ENCODE measurements around the gene PRPF18. TPM values are rescaled to one million over a fixed set of nuclear protein-coding genes. Genes with fewer than 3 reads are reported as not detected.

The PRPF18 gene
- total RNA-seq, 1 experiment from 2014 or later: 21.9 TPM

GRCh38 chr10:13661256-13661655 lies 74.5 kb downstream of the PRPF18 start:
- intact Hi-C loops (cut with micrococcal nuclease; ENCODE audit: unreplicated experiment): no loop called here
- Histone ChIP-seq H3K27me3 (replicated peaks; ENCODE audit: insufficient read depth, low read depth, low read length, poor library complexity) (no peaks in the 10 kb centered on the region), H3K4me3 (ENCODE audit: low read depth, low read length, poor library complexity, severe bottlenecking) (no peak overlapping the region), H3K4me1 (ENCODE audit: insufficient read depth, low read length, poor library complexity, severe bottlenecking) (peaks cover 4% of the 10 kb centered on the region), H3K9me3 (ENCODE audit: low read depth, low read length, poor library complexity, severe bottlenecking) (no peaks in the 10 kb centered on the region), H3K27ac (ENCODE audit: low read depth, low read length, poor library complexity, severe bottlenecking) (no peak overlapping the region), H3K36me3 (ENCODE audit: insufficient read depth, low read length, poor library complexity, severe bottlenecking) (peaks cover 13% of the 10 kb centered on the region)
- no TSS peak for BruUV-seq (replicated peaks)
- ChIA-PET CTCF (no interaction called here), POLR2A (ENCODE audit: low non-redundant PET) (no interaction called here)
- TF ChIP-seq, protein P1, sequence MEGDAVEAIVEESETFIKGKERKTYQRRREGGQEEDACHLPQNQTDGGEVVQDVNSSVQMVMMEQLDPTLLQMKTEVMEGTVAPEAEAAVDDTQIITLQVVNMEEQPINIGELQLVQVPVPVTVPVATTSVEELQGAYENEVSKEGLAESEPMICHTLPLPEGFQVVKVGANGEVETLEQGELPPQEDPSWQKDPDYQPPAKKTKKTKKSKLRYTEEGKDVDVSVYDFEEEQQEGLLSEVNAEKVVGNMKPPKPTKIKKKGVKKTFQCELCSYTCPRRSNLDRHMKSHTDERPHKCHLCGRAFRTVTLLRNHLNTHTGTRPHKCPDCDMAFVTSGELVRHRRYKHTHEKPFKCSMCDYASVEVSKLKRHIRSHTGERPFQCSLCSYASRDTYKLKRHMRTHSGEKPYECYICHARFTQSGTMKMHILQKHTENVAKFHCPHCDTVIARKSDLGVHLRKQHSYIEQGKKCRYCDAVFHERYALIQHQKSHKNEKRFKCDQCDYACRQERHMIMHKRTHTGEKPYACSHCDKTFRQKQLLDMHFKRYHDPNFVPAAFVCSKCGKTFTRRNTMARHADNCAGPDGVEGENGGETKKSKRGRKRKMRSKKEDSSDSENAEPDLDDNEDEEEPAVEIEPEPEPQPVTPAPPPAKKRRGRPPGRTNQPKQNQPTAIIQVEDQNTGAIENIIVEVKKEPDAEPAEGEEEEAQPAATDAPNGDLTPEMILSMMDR (conservative IDR thresholded peaks at IDR 0.05; ENCODE audit: low read depth, low read length): no peak
- TF ChIP-seq EZH2 (IDR thresholded peaks at IDR 0.05; ENCODE audit: borderline replicate concordance, low read depth, low read length, poor library complexity, severe bottlenecking): no peak
- DNase-seq (ENCODE audit: low spot score): no peak

- CTCF ChIA-PET: no interaction called here
- POLR2A ChIA-PET (ENCODE audit: low non-redundant PET): no interaction called here
- Histone ChIP-seq H3K27ac (ENCODE audit: low read depth, low read length, poor library complexity, severe bottlenecking) (no peak overlapping the region), H3K36me3 (ENCODE audit: insufficient read depth, low read length, poor library complexity, severe bottlenecking) (peaks cover 9% of the 10 kb centered on the region), H3K27me3 (replicated peaks; ENCODE audit: insufficient read depth, low read depth, low read length, poor library complexity) (no peaks in the 10 kb centered on the region), H3K9me3 (ENCODE audit: low read depth, low read length, poor library complexity, severe bottlenecking) (no peaks in the 10 kb centered on the region), H3K4me1 (ENCODE audit: insufficient read depth, low read length, poor library complexity, severe bottlenecking) (no peaks in the 10 kb centered on the region), H3K4me3 (ENCODE audit: low read depth, low read length, poor library complexity, severe bottlenecking) (no peak overlapping the region)
- no peak for DNase-seq (ENCODE audit: low spot score)
- intact Hi-C loops (cut with micrococcal nuclease; ENCODE audit: unreplicated experiment): no loop called here
- BruUV-seq (replicated peaks): no TSS peak
- no peak for TF ChIP-seq EZH2 (IDR thresholded peaks at IDR 0.05; ENCODE audit: borderline replicate concordance, low read depth, low read length, poor library complexity, severe bottlenecking)
- TF ChIP-seq, protein P1 (conservative IDR thresholded peaks at IDR 0.05; ENCODE audit: low read depth, low read length): no peak
Measured at GRCh38 chr10:13665516-13666262, 78.9 kb downstream of the PRPF18 start.

GRCh38 chr10:13668126-13668525 lies 81.4 kb downstream of the PRPF18 start:
- DNase-seq (ENCODE audit: low spot score): no peak
- intact Hi-C loops (cut with micrococcal nuclease; ENCODE audit: unreplicated experiment): no loop called here
- no peak for TF ChIP-seq EZH2 (IDR thresholded peaks at IDR 0.05; ENCODE audit: borderline replicate concordance, low read depth, low read length, poor library complexity, severe bottlenecking)
- TF ChIP-seq, protein P1 (conservative IDR thresholded peaks at IDR 0.05; ENCODE audit: low read depth, low read length): no peak
- ChIA-PET POLR2A (ENCODE audit: low non-redundant PET) (no interaction called here), CTCF (no interaction called here)
- Histone ChIP-seq H3K27ac (ENCODE audit: low read depth, low read length, poor library complexity, severe bottlenecking) (no peak overlapping the region), H3K36me3 (ENCODE audit: insufficient read depth, low read length, poor library complexity, severe bottlenecking) (peaks cover 7% of the 10 kb centered on the region), H3K4me3 (ENCODE audit: low read depth, low read length, poor library complexity, severe bottlenecking) (no peak overlapping the region), H3K9me3 (ENCODE audit: low read depth, low read length, poor library complexity, severe bottlenecking) (no peaks in the 10 kb centered on the region), H3K4me1 (ENCODE audit: insufficient read depth, low read length, poor library complexity, severe bottlenecking) (peaks cover 15% of the 10 kb centered on the region), H3K27me3 (replicated peaks; ENCODE audit: insufficient read depth, low read depth, low read length, poor library complexity) (no peaks in the 10 kb centered on the region)
- no TSS peak for BruUV-seq (replicated peaks)
